Testis (tissue), 2 donors: ENCODE measurements around the gene SCRN1.

Source experiments
- CTCF ChIP-seq, 3 experiments: fragments of 450-650 bp in 2 of 3; fragments of 200-600 bp in 1 of 3; sonication (generic) in 1 of 3; IDR thresholded peaks; one replicate each; pipeline ENCODE4 v1.5.1; 2016 to 2019; ENCODE audit warnings: antibody characterized with exemption in 3 of 3, mild to moderate bottlenecking in 2 of 3, moderate library complexity in 1 of 3
- POLR2A ChIP-seq: fragments of 450-650 bp; IDR thresholded peaks from one replicate; pipeline ENCODE4 v1.6.1; 2017; ENCODE audit warnings: antibody characterized with exemption, mild to moderate bottlenecking, moderate library complexity

GRCh38 chr7:30019960-30020359 lies 30.4 kb upstream of the SCRN1 start:
- TF ChIP-seq POLR2A (no peak), CTCF (IDR thresholded peaks at IDR 0.05) (no peak)
